HG02763 (cell line): Measurements from ENCODE around the gene TSEN54.

Experiments used
- ATAC-seq: cut with Tn5 transposase; IDR thresholded peaks from one replicate; pipeline ENCODE4 v1.9.1; 2021; ENCODE audit warnings: mild to moderate bottlenecking, moderate library complexity; ENCODE audit not compliant: unreplicated experiment

Gene TSEN54

GRCh38 chr17:75503337-75503950 lies 12.9 kb upstream of the TSEN54 start:
- no peak for ATAC-seq

- ATAC-seq, result no peak
Observed at GRCh38 chr17:75503976-75504346, 12.4 kb upstream of the TSEN54 start.

GRCh38 chr17:75504347-75505151 lies 11.8 kb upstream of the TSEN54 start:
- ATAC-seq, result no peak

GRCh38 chr17:75505152-75505409 lies 11.2 kb upstream of the TSEN54 start:
- no peak for ATAC-seq

GRCh38 chr17:75505640-75506039 lies 10.7 kb upstream of the TSEN54 start:
- no peak for ATAC-seq

GRCh38 chr17:75506134-75506533 lies 10.2 kb upstream of the TSEN54 start:
- ATAC-seq, result no peak

GRCh38 chr17:75506888-75507287 lies 9.4 kb upstream of the TSEN54 start:
- no peak for ATAC-seq

- ATAC-seq, result no peak
Observed at GRCh38 chr17:75507733-75508719, 8.3 kb upstream of the TSEN54 start.

- no peak for ATAC-seq
Observed at GRCh38 chr17:75508931-75509361, 7.4 kb upstream of the TSEN54 start.

GRCh38 chr17:75509528-75510258 lies 6.6 kb upstream of the TSEN54 start:
- no peak for ATAC-seq

GRCh38 chr17:75511270-75511609 lies 5.1 kb upstream of the TSEN54 start:
- no peak for ATAC-seq

GRCh38 chr17:75511610-75512575 lies 4.4 kb upstream of the TSEN54 start:
- ATAC-seq, result no peak

- ATAC-seq, result no peak
Observed at GRCh38 chr17:75512926-75513640, 3.2 kb upstream of the TSEN54 start.

GRCh38 chr17:75513641-75514000 lies 2.7 kb upstream of the TSEN54 start:
- ATAC-seq, result no peak

- ATAC-seq, result no peak
Observed at GRCh38 chr17:75514299-75514918, 1.9 kb upstream of the TSEN54 start.

- ATAC-seq, result no peak
Observed at GRCh38 chr17:75514919-75515495, 1.3 kb upstream of the TSEN54 start.

- peak; percentile 45 for ATAC-seq
Observed at GRCh38 chr17:75515496-75516254, 653 bp upstream of the TSEN54 start, which contains the start of gene CASKIN2. CASKIN2 (minus strand) TSS chr17:75515537; CDS start chr17:75513804, 1,733 bp downstream.
